Neural progenitor cell (in vitro differentiated cells): ENCODE measurements around the gene USP2.

Experiments used
- CTCF ChIP-seq: fragments of 200-600 bp; sonication (generic); IDR thresholded peaks from 2 replicates; pipeline ENCODE4 v1.5.1; 2017; ENCODE audit warnings: antibody characterized with exemption, mild to moderate bottlenecking
- EZH2 ChIP-seq: fragments of 200-600 bp; sonication (generic); IDR thresholded peaks from 2 replicates; pipeline ENCODE4 v1.6.1; 2017; ENCODE audit warnings: antibody characterized with exemption, mild to moderate bottlenecking, moderate library complexity
- EZH2phosphoT487 ChIP-seq: fragments of 200-600 bp; sonication (generic); IDR thresholded peaks from 2 replicates; pipeline ENCODE4 v1.6.1; 2017; ENCODE audit warnings: antibody characterized with exemption

GRCh38 chr11:119426142-119426541 is 44.7 kb upstream of the USP2 start:
- TF ChIP-seq EZH2phosphoT487: no peak
- no peak for TF ChIP-seq CTCF
- no peak for TF ChIP-seq EZH2
